Lower lobe of right lung (tissue), 2 donors: ENCODE results near the gene CACNA1A. TPM values are rescaled to one million over a fixed set of nuclear protein-coding genes. Genes with fewer than 3 reads are reported as not detected.

Source experiments
- ATAC-seq, 2 donors: fragments of 200-7000 bp; cut with Tn5 transposase; one replicate each; pipeline ENCODE4 v1.9.1; 2020 to 2022; ENCODE audit warnings: mild to moderate bottlenecking in 2 of 2, moderate library complexity in 2 of 2
- DNase-seq: peaks from one replicate; pipeline ENCODE4 v3.0.0-alpha.2; 2020
- H3K27ac ChIP-seq: fragments of 200-600 bp; one replicate; pipeline ENCODE4 v1.8.0; 2022
- H3K27me3 ChIP-seq: fragments of 200-600 bp; one replicate; pipeline ENCODE4 v1.8.0; 2022; ENCODE audit warnings: low read depth
- H3K36me3 ChIP-seq: fragments of 200-600 bp; one replicate; pipeline ENCODE4 v1.8.0; 2022; ENCODE audit warnings: mild to moderate bottlenecking
- H3K4me1 ChIP-seq: fragments of 200-600 bp; one replicate; pipeline ENCODE4 v1.8.0; 2022
- H3K4me3 ChIP-seq: fragments of 200-600 bp; one replicate; pipeline ENCODE4 v1.8.0; 2022; ENCODE audit warnings: mild to moderate bottlenecking
- H3K9me3 ChIP-seq: fragments of 200-600 bp; one replicate; pipeline ENCODE4 v1.8.0; 2022
- intact Hi-C: fragments of 100-400 bp; cut with DNase I; formaldehyde crosslinking; loops from one replicate; pipeline ENCODE4 v1.11.0; 2022
- total RNA-seq: library from RNA; stranded (reverse); fragmentation: NEBNext Ultra II Directional; extraction: Animal tissue kit (Norgen Biotek cat#: 25700); gene quantifications from one replicate; pipeline ENCODE4 v1.2.1, GENCODE V29; 2021
- TF ChIP-seq, protein P1 (sequence below): fragments of 200-600 bp; IDR thresholded peaks from one replicate; pipeline ENCODE4 v1.8.0; 2022; ENCODE audit warnings: antibody characterized with exemption, mild to moderate bottlenecking
- donor health status: DM: no; HTN: yes; CAD: no; lungs with severe emphysema.

Gene CACNA1A
- total RNA-seq, 1 donor from 2014 or later: 0.71 TPM

DNA sequence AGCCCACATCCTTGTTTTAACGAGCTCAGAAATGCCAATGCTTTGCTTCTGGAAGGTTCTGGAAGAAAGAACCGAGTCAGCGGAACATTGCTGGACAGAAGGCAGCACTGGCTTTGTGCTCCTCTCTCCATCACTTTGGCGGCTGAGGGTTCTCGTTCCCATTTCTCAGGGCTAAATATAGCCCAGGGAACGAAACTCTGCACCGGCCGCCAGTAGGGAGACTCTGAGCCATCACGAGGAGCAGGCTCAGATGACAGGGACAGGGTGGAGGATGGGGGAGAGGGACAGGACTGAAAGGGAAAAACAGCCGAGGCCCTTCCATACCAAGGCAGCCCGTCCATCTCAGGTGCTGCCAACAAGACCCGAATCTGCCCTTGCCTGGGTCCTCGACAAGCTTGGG lies 166.4 kb downstream of the CACNA1A start:
- peaks cover 10% of the 10 kb centered on the region for H3K27me3 ChIP-seq
- H3K4me3 ChIP-seq: no peak overlapping the region
- H3K27ac ChIP-seq: no peak overlapping the region
- no peaks in the 10 kb centered on the region for H3K9me3 ChIP-seq
- intact Hi-C loops: no loop called here
- TF ChIP-seq, protein P1, sequence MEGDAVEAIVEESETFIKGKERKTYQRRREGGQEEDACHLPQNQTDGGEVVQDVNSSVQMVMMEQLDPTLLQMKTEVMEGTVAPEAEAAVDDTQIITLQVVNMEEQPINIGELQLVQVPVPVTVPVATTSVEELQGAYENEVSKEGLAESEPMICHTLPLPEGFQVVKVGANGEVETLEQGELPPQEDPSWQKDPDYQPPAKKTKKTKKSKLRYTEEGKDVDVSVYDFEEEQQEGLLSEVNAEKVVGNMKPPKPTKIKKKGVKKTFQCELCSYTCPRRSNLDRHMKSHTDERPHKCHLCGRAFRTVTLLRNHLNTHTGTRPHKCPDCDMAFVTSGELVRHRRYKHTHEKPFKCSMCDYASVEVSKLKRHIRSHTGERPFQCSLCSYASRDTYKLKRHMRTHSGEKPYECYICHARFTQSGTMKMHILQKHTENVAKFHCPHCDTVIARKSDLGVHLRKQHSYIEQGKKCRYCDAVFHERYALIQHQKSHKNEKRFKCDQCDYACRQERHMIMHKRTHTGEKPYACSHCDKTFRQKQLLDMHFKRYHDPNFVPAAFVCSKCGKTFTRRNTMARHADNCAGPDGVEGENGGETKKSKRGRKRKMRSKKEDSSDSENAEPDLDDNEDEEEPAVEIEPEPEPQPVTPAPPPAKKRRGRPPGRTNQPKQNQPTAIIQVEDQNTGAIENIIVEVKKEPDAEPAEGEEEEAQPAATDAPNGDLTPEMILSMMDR: no peak
- DNase-seq: no peak
- no peaks in the 10 kb centered on the region for H3K4me1 ChIP-seq
- no peaks in the 10 kb centered on the region for H3K36me3 ChIP-seq
- ATAC-seq: no peak

DNA sequence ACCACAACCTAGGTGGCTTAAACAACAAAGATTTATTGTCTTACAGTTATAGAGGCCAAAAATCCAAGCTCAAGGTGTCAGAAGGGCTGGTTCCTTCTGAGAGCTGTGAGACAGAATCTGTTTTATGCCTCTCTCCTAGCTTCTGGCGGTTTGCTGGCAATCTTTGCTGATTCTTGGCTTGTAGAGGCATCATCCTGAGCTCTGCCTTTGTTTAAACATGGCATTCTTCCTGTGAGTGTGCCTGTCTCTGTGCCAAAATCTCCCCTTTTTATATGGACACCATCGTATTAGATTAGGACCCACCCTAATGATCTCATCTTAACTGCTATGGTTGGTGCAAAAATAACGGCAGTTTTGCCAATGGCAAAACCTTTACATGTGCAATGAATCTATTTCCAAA lies 169.1 kb downstream of the CACNA1A start:
- ATAC-seq: no peak

DNA sequence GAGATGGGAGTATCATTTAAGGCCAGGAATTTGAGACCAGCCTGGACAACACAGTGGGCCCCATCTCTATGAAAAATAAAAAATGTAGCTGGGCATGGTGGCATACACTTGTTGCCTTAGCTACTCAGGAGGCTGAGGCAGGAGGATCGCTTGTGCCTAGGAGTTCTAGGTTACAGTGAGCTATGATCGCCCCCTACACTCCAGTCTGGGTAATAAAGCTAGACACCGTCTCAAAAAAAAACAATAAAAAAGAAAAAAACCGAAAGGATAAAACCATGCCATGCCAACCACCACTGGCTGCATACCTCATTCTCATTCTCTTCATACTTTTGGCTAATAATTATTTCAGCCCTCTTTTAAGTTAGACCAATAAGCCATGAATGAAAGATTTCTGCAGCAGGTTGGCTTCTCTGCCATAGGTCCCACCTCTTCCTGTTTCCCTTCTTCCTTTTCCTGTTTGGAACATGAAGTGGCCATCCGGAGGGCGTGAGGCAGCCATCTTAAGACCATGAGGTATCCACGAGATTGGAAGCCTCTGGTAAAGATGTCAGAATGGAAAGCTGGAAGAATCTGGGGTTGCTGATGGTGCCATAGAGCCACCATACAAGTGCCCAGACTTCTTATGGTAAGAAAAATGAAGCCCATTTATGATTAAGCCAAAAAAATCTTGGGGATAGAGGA lies 171.3 kb downstream of the CACNA1A start:
- no peaks in the 10 kb centered on the region for H3K9me3 ChIP-seq
- peaks cover 10% of the 10 kb centered on the region for H3K27me3 ChIP-seq
- ATAC-seq: no peak
- intact Hi-C loops: no loop called here
- H3K27ac ChIP-seq: no peak overlapping the region
- TF ChIP-seq, protein P1: no peak
- no peaks in the 10 kb centered on the region for H3K36me3 ChIP-seq
- H3K4me3 ChIP-seq: no peak overlapping the region
- H3K4me1 ChIP-seq: no peaks in the 10 kb centered on the region
- DNase-seq: no peak

More for the DNA sequence above, 169.1 kb downstream of the CACNA1A start:
- Histone ChIP-seq H3K27ac (no peak overlapping the region), H3K36me3 (no peaks in the 10 kb centered on the region), H3K9me3 (no peaks in the 10 kb centered on the region), H3K4me1 (no peaks in the 10 kb centered on the region), H3K27me3 (peaks cover 10% of the 10 kb centered on the region), H3K4me3 (no peak overlapping the region)
- no peak for DNase-seq
- TF ChIP-seq, protein P1: no peak
- intact Hi-C loops: no loop called here

GRCh38 chr19:13330285-13330684 lies 176.0 kb downstream of the CACNA1A start:
- H3K4me1 ChIP-seq: no peaks in the 10 kb centered on the region
- intact Hi-C loops: no loop called here
- no peaks in the 10 kb centered on the region for H3K27me3 ChIP-seq
- H3K27ac ChIP-seq: no peak overlapping the region
- TF ChIP-seq, protein P1: no peak
- H3K9me3 ChIP-seq: no peaks in the 10 kb centered on the region
- no peaks in the 10 kb centered on the region for H3K36me3 ChIP-seq
- no peak overlapping the region for H3K4me3 ChIP-seq
- no peak for DNase-seq
- no peak for ATAC-seq

- H3K27me3 ChIP-seq: no peaks in the 10 kb centered on the region
- ATAC-seq (no peak), DNase-seq (no peak)
- no peak overlapping the region for H3K27ac ChIP-seq
- no peak overlapping the region for H3K4me3 ChIP-seq
- no peaks in the 10 kb centered on the region for H3K9me3 ChIP-seq
- intact Hi-C loops: no loop called here
- TF ChIP-seq, protein P1: no peak
- no peaks in the 10 kb centered on the region for H3K4me1 ChIP-seq
- no peaks in the 10 kb centered on the region for H3K36me3 ChIP-seq
These were observed 176.5 kb downstream of the CACNA1A start for GRCh38 chr19:13329766-13330165.
